ENCODE measurements around the gene ASB13.
"Not testable (repeated sequence)": the region's sequence is repeated elsewhere in the genome, so short reads cannot be mapped to it uniquely, and the experiment has no call there.

Gene ASB13

GRCh38 chr10:5623081-5623748, 43.2 kb downstream of the ASB13 start:
- DNase-seq (ENCODE audit: low read depth) = peak; percentile 41

GRCh38 chr10:5622186-5622960, 44.0 kb downstream of the ASB13 start:
- DNase-seq (ENCODE audit: low read depth) = no peak

GRCh38 chr10:5621371-5621770, 45.0 kb downstream of the ASB13 start:
- not testable (repeated sequence) for DNase-seq (ENCODE audit: low read depth)

GRCh38 chr10:5620966-5621365, 45.4 kb downstream of the ASB13 start:
- no peak for DNase-seq (ENCODE audit: low read depth)

GRCh38 chr10:5620223-5620721, 46.1 kb downstream of the ASB13 start:
- DNase-seq (ENCODE audit: low read depth) = no peak

GRCh38 chr10:5619362-5620211, 46.8 kb downstream of the ASB13 start:
- no peak for DNase-seq (ENCODE audit: low read depth)

GRCh38 chr10:5618829-5619228, 47.6 kb downstream of the ASB13 start:
- DNase-seq (ENCODE audit: low read depth) = no peak

- no peak for DNase-seq (ENCODE audit: low read depth)
Measured at GRCh38 chr10:5618042-5618441, 48.4 kb downstream of the ASB13 start.

- no peak for DNase-seq (ENCODE audit: low read depth)
Measured at GRCh38 chr10:5617521-5617920, 48.9 kb downstream of the ASB13 start.

- no peak for DNase-seq (ENCODE audit: low read depth)
Measured at GRCh38 chr10:5616836-5617235, 49.6 kb downstream of the ASB13 start.

GRCh38 chr10:5616046-5616445, 50.3 kb downstream of the ASB13 start:
- DNase-seq (ENCODE audit: low read depth) = no peak

GRCh38 chr10:5615316-5615715, 51.1 kb downstream of the ASB13 start:
- DNase-seq (ENCODE audit: low read depth) = no peak

- no peak for DNase-seq (ENCODE audit: low read depth)
Measured at GRCh38 chr10:5614155-5614721, 52.2 kb downstream of the ASB13 start.

- DNase-seq (ENCODE audit: low read depth) = no peak
Measured at GRCh38 chr10:5613481-5614154, 52.8 kb downstream of the ASB13 start.

GRCh38 chr10:5611899-5612680, 54.3 kb downstream of the ASB13 start:
- no peak for DNase-seq (ENCODE audit: low read depth)

- DNase-seq (ENCODE audit: low read depth) = no peak
Measured at GRCh38 chr10:5609952-5610616, 56.3 kb downstream of the ASB13 start.

- no peak for DNase-seq (ENCODE audit: low read depth)
Measured at GRCh38 chr10:5608608-5609220, 57.7 kb downstream of the ASB13 start.

- no peak for DNase-seq (ENCODE audit: low read depth)
Measured at GRCh38 chr10:5607594-5607993, 58.8 kb downstream of the ASB13 start.

- DNase-seq (ENCODE audit: low read depth) = no peak
Measured at GRCh38 chr10:5606864-5607263, 59.5 kb downstream of the ASB13 start.

GRCh38 chr10:5606321-5606720, 60.1 kb downstream of the ASB13 start:
- no peak for DNase-seq (ENCODE audit: low read depth)

All from non-pigmented ciliary epithelial cell (primary cell).